Stimulated activated CD8-positive, alpha-beta memory T cell treated with anti-CD3 and anti-CD28 coated beads, Interleukin-15, amount 100 ng/mL, for 24 hours (primary cell): Measurements from ENCODE around the gene PRKCH.
"Not testable (repeated sequence)": the region's sequence is repeated elsewhere in the genome, so short reads cannot be mapped to it uniquely, and the experiment has no call there.

Experiments used
- DNase-seq: peaks from one replicate; pipeline ENCODE4 v3.0.0-alpha.2; 2020; ENCODE audit warnings: low read depth

Gene PRKCH

GRCh38 chr14:61395115-61395725 is 73.8 kb downstream of the PRKCH start:
- DNase-seq: no peak

- DNase-seq: no peak
Measured at GRCh38 chr14:61396279-61396678, 74.9 kb downstream of the PRKCH start.

GRCh38 chr14:61396694-61397093 is 75.3 kb downstream of the PRKCH start:
- DNase-seq: no peak

- no peak for DNase-seq
Measured at GRCh38 chr14:61397615-61398014, 76.2 kb downstream of the PRKCH start.

GRCh38 chr14:61398221-61398620 is 76.8 kb downstream of the PRKCH start:
- no peak for DNase-seq

GRCh38 chr14:61399365-61399764 is 78.0 kb downstream of the PRKCH start:
- no peak for DNase-seq

GRCh38 chr14:61401461-61401860 is 80.1 kb downstream of the PRKCH start:
- no peak for DNase-seq

GRCh38 chr14:61403411-61403810 is 82.0 kb downstream of the PRKCH start:
- no peak for DNase-seq

GRCh38 chr14:61404637-61405036 is 83.3 kb downstream of the PRKCH start:
- DNase-seq: no peak

GRCh38 chr14:61406198-61406597 is 84.8 kb downstream of the PRKCH start:
- DNase-seq: no peak

GRCh38 chr14:61406675-61407074 is 85.3 kb downstream of the PRKCH start:
- no peak for DNase-seq

- no peak for DNase-seq
Measured at GRCh38 chr14:61408498-61408897, 87.1 kb downstream of the PRKCH start.

- no peak for DNase-seq
Measured at GRCh38 chr14:61409782-61410181, 88.4 kb downstream of the PRKCH start.

GRCh38 chr14:61415934-61416333 is 94.6 kb downstream of the PRKCH start:
- DNase-seq: not testable (repeated sequence)

GRCh38 chr14:61416591-61416990 is 95.2 kb downstream of the PRKCH start:
- DNase-seq: no peak

- no peak for DNase-seq
Measured at GRCh38 chr14:61417141-61417540, 95.8 kb downstream of the PRKCH start.

GRCh38 chr14:61417883-61418455 is 96.6 kb downstream of the PRKCH start:
- no peak for DNase-seq

GRCh38 chr14:61418746-61419145 is 97.4 kb downstream of the PRKCH start:
- no peak for DNase-seq

- no peak for DNase-seq
Measured at GRCh38 chr14:61419201-61419600, 97.8 kb downstream of the PRKCH start.

GRCh38 chr14:61420326-61420725 is 98.9 kb downstream of the PRKCH start:
- no peak for DNase-seq

GRCh38 chr14:61421212-61421923 is 100.0 kb downstream of the PRKCH start:
- DNase-seq: no peak

- DNase-seq: no peak
Measured at GRCh38 chr14:61426048-61426447, 104.7 kb downstream of the PRKCH start.

GRCh38 chr14:61428261-61428660 is 106.9 kb downstream of the PRKCH start:
- DNase-seq: no peak

- no peak for DNase-seq
Measured at GRCh38 chr14:61429316-61429715, 107.9 kb downstream of the PRKCH start.
